Mammary epithelial cell (primary cell): ENCODE results near the gene SLC38A11.

ENCODE experiments used
- EZH2 ChIP-seq: IDR thresholded peaks from 2 replicates; pipeline ENCODE4 v1.6.1; 2012; ENCODE audit warnings: low read length, inconsistent platforms, borderline replicate concordance
- TF ChIP-seq, protein P1 (sequence below), 2 donors: IDR thresholded peaks in 1 of 2; conservative IDR thresholded peaks in 1 of 2; 2 replicates each; pipeline ENCODE4 v1.5.1; 2011 to 2012; ENCODE audit warnings: inconsistent platforms in 2 of 2, low read length in 2 of 2, mild to moderate bottlenecking in 2 of 2, control low read depth in 1 of 2, low read depth in 1 of 2; ENCODE audit not compliant: insufficient read depth in 1 of 2; ENCODE audit errors: extremely low read depth in 1 of 2

GRCh38 chr2:164969909-164970690, 14.8 kb upstream of the SLC38A11 start:
- TF ChIP-seq, protein P1, sequence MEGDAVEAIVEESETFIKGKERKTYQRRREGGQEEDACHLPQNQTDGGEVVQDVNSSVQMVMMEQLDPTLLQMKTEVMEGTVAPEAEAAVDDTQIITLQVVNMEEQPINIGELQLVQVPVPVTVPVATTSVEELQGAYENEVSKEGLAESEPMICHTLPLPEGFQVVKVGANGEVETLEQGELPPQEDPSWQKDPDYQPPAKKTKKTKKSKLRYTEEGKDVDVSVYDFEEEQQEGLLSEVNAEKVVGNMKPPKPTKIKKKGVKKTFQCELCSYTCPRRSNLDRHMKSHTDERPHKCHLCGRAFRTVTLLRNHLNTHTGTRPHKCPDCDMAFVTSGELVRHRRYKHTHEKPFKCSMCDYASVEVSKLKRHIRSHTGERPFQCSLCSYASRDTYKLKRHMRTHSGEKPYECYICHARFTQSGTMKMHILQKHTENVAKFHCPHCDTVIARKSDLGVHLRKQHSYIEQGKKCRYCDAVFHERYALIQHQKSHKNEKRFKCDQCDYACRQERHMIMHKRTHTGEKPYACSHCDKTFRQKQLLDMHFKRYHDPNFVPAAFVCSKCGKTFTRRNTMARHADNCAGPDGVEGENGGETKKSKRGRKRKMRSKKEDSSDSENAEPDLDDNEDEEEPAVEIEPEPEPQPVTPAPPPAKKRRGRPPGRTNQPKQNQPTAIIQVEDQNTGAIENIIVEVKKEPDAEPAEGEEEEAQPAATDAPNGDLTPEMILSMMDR (conservative IDR thresholded peaks at IDR 0.05 in 1 of 2, IDR thresholded peaks at IDR 0.05 in 1 of 2; ENCODE audit: extremely low read depth in 1 of 2, insufficient read depth in 1 of 2, low read depth in 1 of 2, low read length in 2 of 2) = no peak
- TF ChIP-seq EZH2 = no peak
